Measurements from ENCODE around the gene VEZT. TPM values are rescaled to one million over a fixed set of nuclear protein-coding genes. Genes with fewer than 3 reads are reported as not detected.
"Not testable (repeated sequence)": the region's sequence is repeated elsewhere in the genome, so short reads cannot be mapped to it uniquely, and the experiment has no call there.

The VEZT gene
- total and polyA plus RNA-seq, 8 donors = 14.9 to 44.5 (median 30.0) TPM

DNA sequence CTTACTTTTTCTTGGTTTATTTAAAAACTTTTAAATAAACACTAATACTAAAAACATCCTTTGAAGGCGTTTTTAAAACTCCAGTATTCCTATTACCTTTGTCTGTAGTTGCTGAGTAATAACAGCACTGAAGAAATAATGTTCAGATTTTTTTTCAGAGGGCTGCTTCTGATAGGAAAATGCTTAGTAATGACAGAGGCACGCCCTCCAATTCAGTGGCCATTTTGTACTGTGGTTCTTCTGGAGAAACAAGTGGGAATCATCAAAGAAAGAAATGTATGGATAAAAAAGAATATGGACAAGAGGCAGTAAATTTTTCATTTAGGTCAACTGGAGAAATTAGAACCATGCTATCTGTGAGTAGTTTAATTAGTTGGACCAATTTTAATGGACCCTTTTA lies 13.6 kb downstream of the VEZT start:
- intact Hi-C loops (cut with DNase I) = no loop called here
- Histone ChIP-seq H3K4me3 (no peak overlapping the region), H3K27me3 (no peaks in the 10 kb centered on the region), H3K27ac (no peak overlapping the region), H3K36me3 (no peaks in the 10 kb centered on the region), H3K9me3 (no peaks in the 10 kb centered on the region), H3K4me1 (no peaks in the 10 kb centered on the region)
- 55 to 72% methylated on average over 2 of the region's 2 CpGs for WGBS, 2 donors
- DNase-seq (no peak), FAIRE-seq (no peak), ATAC-seq (no peak)
- TF ChIP-seq, protein P1, sequence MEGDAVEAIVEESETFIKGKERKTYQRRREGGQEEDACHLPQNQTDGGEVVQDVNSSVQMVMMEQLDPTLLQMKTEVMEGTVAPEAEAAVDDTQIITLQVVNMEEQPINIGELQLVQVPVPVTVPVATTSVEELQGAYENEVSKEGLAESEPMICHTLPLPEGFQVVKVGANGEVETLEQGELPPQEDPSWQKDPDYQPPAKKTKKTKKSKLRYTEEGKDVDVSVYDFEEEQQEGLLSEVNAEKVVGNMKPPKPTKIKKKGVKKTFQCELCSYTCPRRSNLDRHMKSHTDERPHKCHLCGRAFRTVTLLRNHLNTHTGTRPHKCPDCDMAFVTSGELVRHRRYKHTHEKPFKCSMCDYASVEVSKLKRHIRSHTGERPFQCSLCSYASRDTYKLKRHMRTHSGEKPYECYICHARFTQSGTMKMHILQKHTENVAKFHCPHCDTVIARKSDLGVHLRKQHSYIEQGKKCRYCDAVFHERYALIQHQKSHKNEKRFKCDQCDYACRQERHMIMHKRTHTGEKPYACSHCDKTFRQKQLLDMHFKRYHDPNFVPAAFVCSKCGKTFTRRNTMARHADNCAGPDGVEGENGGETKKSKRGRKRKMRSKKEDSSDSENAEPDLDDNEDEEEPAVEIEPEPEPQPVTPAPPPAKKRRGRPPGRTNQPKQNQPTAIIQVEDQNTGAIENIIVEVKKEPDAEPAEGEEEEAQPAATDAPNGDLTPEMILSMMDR (IDR thresholded peaks at IDR 0.05) = no peak

DNA sequence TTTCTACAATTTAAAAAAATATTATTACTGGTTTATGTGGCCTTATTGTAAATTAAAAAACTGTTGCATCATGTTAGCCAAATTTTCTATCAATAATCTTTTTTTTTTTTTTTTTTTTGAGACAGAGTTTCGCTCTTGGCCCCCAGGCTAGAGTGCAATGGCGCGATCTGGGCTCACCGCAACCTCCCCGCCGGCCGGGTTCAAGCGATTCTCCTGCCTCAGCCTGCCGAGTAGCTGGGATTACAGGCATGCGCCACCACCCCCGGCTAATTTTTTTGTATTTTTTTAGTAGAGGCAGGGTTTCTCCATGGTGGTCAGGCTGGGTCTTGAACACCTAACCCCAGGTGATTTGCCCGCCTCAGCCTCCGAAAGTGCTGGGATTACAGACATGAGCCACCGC lies 16.6 kb downstream of the VEZT start:
- WGBS, 2 donors = 98% methylated on average over 14 of the region's 14 CpGs
- H3K27me3 ChIP-seq; H3K4me3 ChIP-seq; H3K36me3 ChIP-seq; H3K27ac ChIP-seq; DNase-seq; H3K4me1 ChIP-seq; FAIRE-seq; ATAC-seq; intact Hi-C loops (cut with DNase I); H3K9me3 ChIP-seq: not testable (repeated sequence)

DNA sequence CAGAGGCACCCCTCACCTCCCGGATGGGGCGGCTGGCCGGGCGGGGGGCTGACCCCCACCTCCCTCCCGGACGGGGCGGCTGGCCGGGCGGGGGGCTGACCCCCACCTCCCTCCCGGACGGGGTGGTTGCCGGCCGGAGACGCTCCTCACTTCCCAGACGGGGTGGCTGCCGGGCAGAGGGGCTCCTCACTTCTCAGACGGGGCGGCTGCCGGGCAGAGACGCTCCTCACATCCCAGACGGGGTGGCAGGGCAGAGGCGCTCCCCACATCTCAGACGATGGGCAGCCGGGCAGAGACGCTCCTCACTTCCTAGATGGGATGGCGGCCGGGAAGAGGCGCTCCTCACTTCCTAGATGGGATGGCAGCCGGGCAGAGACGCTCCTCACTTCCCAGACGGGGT lies 18.0 kb downstream of the VEZT start:
- intact Hi-C loops (cut with DNase I); H3K4me3 ChIP-seq; H3K36me3 ChIP-seq; H3K27me3 ChIP-seq; FAIRE-seq; H3K27ac ChIP-seq; H3K9me3 ChIP-seq; H3K4me1 ChIP-seq; DNase-seq; ATAC-seq: not testable (repeated sequence)
- 96 to 97% methylated on average over 19 to 31 of the region's 31 CpGs for WGBS, 2 donors

DNA sequence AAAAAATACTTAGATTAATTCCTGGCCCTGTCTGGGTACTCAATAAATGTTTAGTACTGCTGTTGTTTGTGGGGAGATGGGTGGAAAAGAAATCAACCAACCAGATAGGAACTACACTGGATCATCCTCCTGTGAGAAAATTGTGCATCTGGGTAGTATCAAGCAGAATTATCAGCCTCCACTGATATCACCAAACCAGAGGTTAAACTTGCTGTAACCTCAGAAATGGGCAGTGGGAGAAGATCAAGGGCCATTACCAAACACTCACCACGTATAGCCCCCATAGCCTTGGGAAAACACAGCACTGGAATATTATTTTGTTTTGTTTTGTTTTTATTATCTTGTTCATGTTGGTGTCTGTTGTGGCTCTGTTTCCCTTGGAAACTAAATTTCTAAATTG lies 19.7 kb downstream of the VEZT start:
- FAIRE-seq (no peak), ATAC-seq (no peak), DNase-seq (no peak)
- H3K36me3 ChIP-seq = peaks cover 0 to 3% (median 0%) of the 10 kb centered on the region in 3 donors
- no peak overlapping the region for H3K27ac ChIP-seq
- no peaks in the 10 kb centered on the region for H3K27me3 ChIP-seq
- H3K4me3 ChIP-seq = no peak overlapping the region
- no peaks in the 10 kb centered on the region for H3K9me3 ChIP-seq
- TF ChIP-seq, protein P1 (IDR thresholded peaks at IDR 0.05) = no peak
- WGBS, 2 donors = 70 to 76% methylated on average over 1 of the region's 1 CpG
- intact Hi-C loops (cut with DNase I) = no loop called here
- peaks cover 0 to 5% (median 0%) of the 10 kb centered on the region in 3 donors for H3K4me1 ChIP-seq

DNA sequence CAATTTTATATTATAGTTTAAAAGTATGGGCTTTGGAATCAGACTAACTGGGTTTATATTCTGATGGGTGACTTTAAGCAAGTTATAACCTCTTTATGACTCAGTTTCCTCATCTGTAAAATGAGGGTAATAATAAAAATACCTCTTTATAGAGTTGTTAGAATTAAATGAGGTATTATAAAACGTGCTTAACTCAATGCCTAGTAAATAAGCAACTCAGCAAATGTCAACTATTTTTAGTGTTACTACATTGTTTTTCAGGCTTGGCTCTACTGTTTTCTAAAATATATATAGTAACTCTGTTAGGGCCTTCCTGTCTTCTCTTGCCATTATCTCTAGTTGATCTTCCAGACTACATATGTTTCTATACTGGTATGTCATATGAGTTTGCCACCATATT lies 20.5 kb downstream of the VEZT start:
- intact Hi-C loops (cut with DNase I) = no loop called here
- H3K4me3 ChIP-seq = no peak overlapping the region
- peaks cover 0 to 5% (median 0%) of the 10 kb centered on the region in 3 donors for H3K4me1 ChIP-seq
- no peak for ATAC-seq
- H3K36me3 ChIP-seq = peaks cover 0 to 5% (median 0%) of the 10 kb centered on the region in 3 donors
- TF ChIP-seq, protein P1 (IDR thresholded peaks at IDR 0.05) = no peak
- H3K9me3 ChIP-seq = no peaks in the 10 kb centered on the region
- no peak for FAIRE-seq
- H3K27ac ChIP-seq = no peak overlapping the region
- DNase-seq = no peak
- 76 to 88% methylated on average over 1 of the region's 1 CpG for WGBS, 2 donors
- no peaks in the 10 kb centered on the region for H3K27me3 ChIP-seq

DNA sequence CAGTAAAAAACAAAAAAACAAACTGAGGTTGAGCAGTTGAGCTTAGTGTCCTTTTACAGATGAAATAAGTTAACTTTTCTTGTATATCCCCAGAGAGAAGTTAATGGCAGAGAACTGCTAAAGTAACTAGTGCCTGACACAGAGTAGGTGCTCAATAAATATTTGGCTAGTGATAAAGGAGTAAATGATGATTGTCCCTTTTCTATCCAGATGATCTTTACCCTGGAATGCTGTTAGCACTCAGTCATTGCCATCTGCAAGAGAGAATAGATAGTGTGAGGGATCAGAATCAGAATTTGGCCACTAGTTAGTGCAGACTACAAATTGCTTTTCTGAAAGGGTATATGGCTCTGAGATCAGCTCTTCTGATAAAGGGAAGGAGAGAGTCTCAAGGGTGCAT lies 21.6 kb downstream of the VEZT start:
- H3K4me3 ChIP-seq = no peak overlapping the region
- DNase-seq (no peak), FAIRE-seq (no peak), ATAC-seq (no peak)
- TF ChIP-seq, protein P1 (IDR thresholded peaks at IDR 0.05) = no peak
- intact Hi-C loops (cut with DNase I) = no loop called here
- peaks cover 0 to 6% (median 0%) of the 10 kb centered on the region in 3 donors for H3K4me1 ChIP-seq
- H3K27me3 ChIP-seq = no peaks in the 10 kb centered on the region
- H3K36me3 ChIP-seq = peaks cover 0 to 5% (median 0%) of the 10 kb centered on the region in 3 donors
- no peak overlapping the region for H3K27ac ChIP-seq
- no peaks in the 10 kb centered on the region for H3K9me3 ChIP-seq

DNA sequence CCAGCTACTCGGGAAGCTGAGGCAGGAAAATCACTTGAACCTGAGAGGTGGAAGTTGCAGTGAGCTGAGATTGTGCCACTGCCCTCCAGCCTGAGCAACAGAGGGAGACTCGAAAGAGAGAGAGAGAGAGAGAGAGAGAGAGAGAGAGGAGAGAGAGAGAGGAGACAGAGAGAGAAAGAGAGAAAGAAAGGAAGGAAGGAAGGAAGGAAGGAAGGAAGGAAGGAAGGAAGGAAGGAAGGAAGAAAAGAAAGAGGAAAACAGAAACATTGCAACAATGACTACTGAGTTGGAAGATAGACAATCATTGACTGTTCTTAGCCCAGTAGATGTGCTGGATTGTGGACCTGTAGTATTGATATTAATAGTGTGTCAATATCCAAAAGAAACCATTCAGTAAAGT lies 22.2 kb downstream of the VEZT start:
- H3K36me3 ChIP-seq; H3K9me3 ChIP-seq; ATAC-seq; H3K27ac ChIP-seq; H3K27me3 ChIP-seq; intact Hi-C loops (cut with DNase I); H3K4me3 ChIP-seq; FAIRE-seq; DNase-seq; H3K4me1 ChIP-seq: not testable (repeated sequence)
- WGBS, 2 donors = 88 to 91% methylated on average over 2 of the region's 2 CpGs
